ENCODE data around the gene MAMSTR. TPM values are rescaled to one million over a fixed set of nuclear protein-coding genes. Genes with fewer than 3 reads are reported as not detected.

MAMSTR gene
- total and polyA plus RNA-seq, 4 experiments from 2014 or later, result 0.71 to 2.5 (median 1.4) TPM

DNA sequence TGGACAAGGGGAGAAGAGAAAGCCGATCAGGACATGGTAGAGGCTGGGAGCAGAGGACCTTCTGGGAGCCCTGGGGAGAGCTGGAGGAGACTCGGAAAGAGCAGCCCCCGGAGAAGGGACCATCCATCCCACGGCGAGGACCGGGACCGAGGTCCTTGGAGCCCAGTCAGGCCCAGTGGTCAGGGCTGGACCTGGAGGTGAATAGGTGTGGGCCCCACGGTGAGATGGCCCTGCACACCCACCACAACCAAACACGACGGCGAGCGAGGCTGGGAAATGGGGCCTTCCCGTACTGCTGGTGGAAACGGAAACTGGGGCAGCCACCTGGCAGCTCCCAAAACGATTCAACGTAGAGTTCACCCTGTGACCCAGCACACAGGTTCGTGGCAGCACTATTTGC, 43.0 kb downstream of the MAMSTR start:
- Mint-ChIP-seq H3K9me3 (no peaks in the 10 kb centered on the region), H3K36me3 (no peaks in the 10 kb centered on the region), H3K4me1 (peaks cover 5 to 8% (median 6%) of the 10 kb centered on the region in 4 donors), H3K27me3 (no peaks in the 10 kb centered on the region), H3K4me3 (no peak overlapping the region), H3K27ac (no peak overlapping the region)
- POLR2A ChIA-PET (ENCODE audit: partially characterized antibody), result interaction anchor here (0.6 to 3.3 kb wide), 2 partner anchors 31 to 199 kb away, joined by 3 to 25 read pairs; partner anchors contain the start of gene CA11
- Histone ChIP-seq H3K36me3 (ENCODE audit: insufficient read depth, low read length) (no peaks in the 10 kb centered on the region), H3K27me3 (ENCODE audit: insufficient read depth, low read length) (no peaks in the 10 kb centered on the region), H3K4me3 (ENCODE audit: low read length in 2 of 2) (no peak overlapping the region), H3K9me3 (ENCODE audit: control insufficient read depth in 1 of 2, low read length in 2 of 2) (no peaks in the 10 kb centered on the region), H3K27ac (ENCODE audit: low read depth, low read length) (no peak overlapping the region), H3K4me1 (ENCODE audit: insufficient read depth, low read length) (peaks cover 9% of the 10 kb centered on the region)
- CTCF ChIA-PET (ENCODE audit: partially characterized antibody), result interaction anchor here (1.6 to 3.6 kb wide), 6 partner anchors 9 to 166 kb away, joined by 4 to 34 read pairs (median 8); partner anchors contain the start of gene CA11
- no peak for DNase-seq
- intact Hi-C loops (cut with micrococcal nuclease), result no loop called here

DNA sequence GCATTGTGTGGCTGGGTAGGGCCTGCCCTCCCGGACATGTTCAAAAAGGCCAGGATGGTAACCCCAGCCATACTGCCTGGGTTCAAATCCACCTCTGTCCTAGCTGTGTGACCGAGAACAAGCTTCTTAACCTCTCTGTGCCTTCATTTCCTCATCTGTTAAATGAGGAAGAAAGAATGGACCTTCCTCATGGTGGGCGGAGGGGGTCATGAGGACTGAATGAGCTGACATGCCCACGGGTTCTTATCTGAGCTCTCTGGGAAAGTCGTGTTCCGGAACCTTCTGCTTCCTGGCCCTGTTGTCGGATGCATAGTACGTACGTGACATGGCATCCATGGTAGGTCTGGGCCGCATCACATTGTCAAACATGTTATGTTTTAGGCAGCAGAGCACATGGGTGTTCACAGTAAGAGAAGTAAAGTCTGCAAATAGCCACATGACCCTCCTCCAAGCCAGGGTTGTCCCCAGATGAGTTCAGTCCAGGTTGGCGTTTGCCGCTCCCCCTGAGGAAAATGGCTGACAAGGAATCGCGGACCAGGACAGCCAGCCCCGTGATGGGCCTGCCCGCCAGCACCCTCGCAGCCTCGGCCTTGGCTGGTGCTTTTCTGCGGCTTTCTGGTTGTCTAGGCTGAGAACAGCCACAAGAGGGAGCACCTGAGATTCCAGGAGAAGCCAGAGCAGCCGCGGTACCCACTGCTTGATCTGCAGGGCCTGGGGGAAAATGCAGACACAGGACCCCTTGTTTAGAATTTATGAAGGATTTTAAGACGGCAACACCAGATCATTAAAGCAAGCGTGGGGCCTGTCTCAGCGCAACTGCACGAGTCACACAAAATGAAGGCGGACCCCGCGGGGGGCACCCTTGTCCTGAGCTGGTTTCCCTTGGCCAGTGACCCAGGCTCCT, 44.4 kb downstream of the MAMSTR start:
- ChIA-PET CTCF (ENCODE audit: partially characterized antibody) (interaction anchor here (0.7 to 3.6 kb wide), 26 partner anchors 8 to 169 kb away, joined by 3 to 34 read pairs (median 5); partner anchors contain the start of genes CA11 and DBP), POLR2A (ENCODE audit: partially characterized antibody) (interaction anchor here (0.6 to 3.3 kb wide), 6 partner anchors 8 to 77 kb away, joined by 3 to 25 read pairs (median 4); partner anchors contain the start of genes CA11 and DBP)
- Histone ChIP-seq H3K27me3 (ENCODE audit: insufficient read depth, low read length) (no peaks in the 10 kb centered on the region), H3K9me3 (ENCODE audit: control insufficient read depth in 1 of 2, low read length in 2 of 2) (no peaks in the 10 kb centered on the region), H3K4me3 (ENCODE audit: low read length in 2 of 2) (no peak overlapping the region), H3K4me1 (ENCODE audit: insufficient read depth, low read length) (peaks cover 9% of the 10 kb centered on the region), H3K27ac (ENCODE audit: low read depth, low read length) (no peak overlapping the region), H3K36me3 (ENCODE audit: insufficient read depth, low read length) (no peaks in the 10 kb centered on the region)
- Mint-ChIP-seq H3K36me3 (no peaks in the 10 kb centered on the region), H3K4me3 (peak overlapping the region in 1 of 8 donors; percentile 2), H3K27me3 (no peaks in the 10 kb centered on the region), H3K27ac (peak overlapping the region in 3 of 7 donors; percentile 23 to 86 (median 64)), H3K4me1 (peaks cover 5 to 8% (median 6%) of the 10 kb centered on the region in 4 donors), H3K9me3 (no peaks in the 10 kb centered on the region)
- peak; percentile 72 to 80 (median 75) for DNase-seq
- intact Hi-C loops (cut with micrococcal nuclease), result loop anchor here (1.0 to 2.0 kb wide), 3 partner anchors 29 to 167 kb away; partner anchors contain the start of gene CA11

DNA sequence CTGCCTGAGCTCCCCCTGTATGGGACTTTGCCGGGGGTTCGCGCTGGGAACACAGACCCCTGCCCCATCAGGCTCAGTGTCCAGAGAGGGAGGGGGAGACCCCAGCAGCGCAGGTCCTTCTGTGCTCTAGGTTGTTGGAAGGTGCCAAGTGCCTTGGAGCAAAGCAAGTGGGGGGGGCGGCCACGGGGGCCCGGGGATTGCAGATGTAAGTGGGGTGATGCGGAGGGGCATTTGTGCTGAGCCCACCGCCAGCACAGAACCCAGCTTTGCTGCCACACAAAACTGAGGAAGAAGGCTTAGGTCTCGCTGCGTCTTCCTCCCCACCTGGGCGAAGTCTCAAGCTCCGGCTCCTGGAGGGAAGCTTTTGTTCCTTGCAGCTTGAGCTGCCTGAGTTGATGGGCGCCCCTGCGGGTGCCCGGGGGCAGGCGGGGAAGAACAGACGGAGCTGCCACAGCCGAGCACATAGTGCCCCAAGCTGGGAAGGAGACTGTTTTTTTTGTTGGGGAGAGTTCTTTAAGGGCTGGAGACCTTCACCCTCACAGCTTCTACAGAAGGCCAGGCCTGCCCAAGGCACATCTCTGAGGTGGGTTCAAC, 45.2 kb downstream of the MAMSTR start:
- H3K4me1 Mint-ChIP-seq, result peaks cover 7 to 9% (median 8%) of the 10 kb centered on the region in 4 donors
- Histone ChIP-seq H3K4me1 (ENCODE audit: insufficient read depth, low read length) (peaks cover 9% of the 10 kb centered on the region), H3K4me3 (ENCODE audit: low read length in 2 of 2) (no peak overlapping the region), H3K27ac (ENCODE audit: low read depth, low read length) (no peak overlapping the region), H3K27me3 (ENCODE audit: insufficient read depth, low read length) (no peaks in the 10 kb centered on the region), H3K9me3 (ENCODE audit: control insufficient read depth in 1 of 2, low read length in 2 of 2) (no peaks in the 10 kb centered on the region), H3K36me3 (ENCODE audit: insufficient read depth, low read length) (no peaks in the 10 kb centered on the region)
- no peak overlapping the region for H3K4me3 Mint-ChIP-seq
- no peaks in the 10 kb centered on the region for H3K36me3 Mint-ChIP-seq
- no peaks in the 10 kb centered on the region for H3K27me3 Mint-ChIP-seq
- no peak for DNase-seq
- intact Hi-C loops (cut with micrococcal nuclease), result loop anchor here (2.0 kb wide), 1 partner anchor 64 kb away; no protein-coding TSS in a partner anchor
- CTCF ChIA-PET (ENCODE audit: partially characterized antibody), result interaction anchor here (0.6 to 3.6 kb wide), 24 partner anchors 8 to 168 kb away, joined by 3 to 34 read pairs (median 5); partner anchors contain the start of genes CA11 and DBP
- no peak overlapping the region for H3K27ac Mint-ChIP-seq
- H3K9me3 Mint-ChIP-seq, result no peaks in the 10 kb centered on the region
- POLR2A ChIA-PET (ENCODE audit: partially characterized antibody), result interaction anchor here (0.6 to 3.3 kb wide), 6 partner anchors 9 to 78 kb away, joined by 3 to 25 read pairs (median 4); partner anchors contain the start of genes CA11 and DBP

DNA sequence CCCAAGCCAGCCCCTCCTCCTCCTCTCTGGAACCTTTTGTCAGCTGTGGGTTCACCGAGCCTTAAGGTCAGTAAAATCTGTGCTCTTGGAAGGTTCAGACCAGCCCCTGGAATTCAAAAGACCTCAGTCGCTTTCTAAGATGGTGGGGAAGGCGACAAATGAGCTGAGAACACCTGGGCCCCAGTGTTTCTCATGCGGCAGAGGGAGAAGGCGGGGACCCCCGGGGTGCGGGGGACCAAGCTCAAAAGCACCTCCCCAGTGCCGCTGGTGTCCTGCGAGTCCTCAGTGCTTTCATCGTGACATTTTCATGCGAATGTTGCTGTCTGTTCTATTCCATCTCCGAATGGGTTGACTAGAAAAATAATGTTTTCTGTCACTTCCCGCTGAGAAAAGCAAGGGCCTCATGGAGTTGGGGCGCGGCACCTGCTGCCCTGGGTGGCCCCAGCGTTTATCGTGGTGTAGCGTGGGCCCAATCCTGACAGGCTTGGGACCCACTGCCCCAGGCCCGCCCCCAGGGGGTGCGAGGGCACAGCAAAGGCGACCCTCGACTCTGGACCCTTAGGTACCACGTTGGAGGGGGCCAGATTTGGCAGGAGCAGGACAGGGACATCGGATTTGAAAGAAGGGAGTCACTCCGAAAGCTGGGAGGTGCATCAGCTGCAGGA, 46.0 kb downstream of the MAMSTR start:
- CTCF ChIA-PET (ENCODE audit: partially characterized antibody), result interaction anchor here (0.6 to 3.6 kb wide), 12 partner anchors 9 to 116 kb away, joined by 3 to 34 read pairs (median 6); partner anchors contain the start of gene CA11
- POLR2A ChIA-PET (ENCODE audit: partially characterized antibody), result interaction anchor here (1.5 to 3.3 kb wide), 2 partner anchors 28 to 78 kb away, joined by 3 to 25 read pairs; partner anchors contain the start of gene CA11
- no peak for DNase-seq
- H3K4me1 ChIP-seq (ENCODE audit: insufficient read depth, low read length), result peaks cover 9% of the 10 kb centered on the region
- H3K27me3 ChIP-seq (ENCODE audit: insufficient read depth, low read length), result no peaks in the 10 kb centered on the region
- H3K27me3 Mint-ChIP-seq, result no peaks in the 10 kb centered on the region
- intact Hi-C loops (cut with micrococcal nuclease), result loop anchor here (2.0 kb wide), 1 partner anchor 65 kb away; no protein-coding TSS in a partner anchor
- no peak overlapping the region for H3K4me3 ChIP-seq (ENCODE audit: low read length in 2 of 2)
- no peaks in the 10 kb centered on the region for H3K36me3 Mint-ChIP-seq
- H3K4me1 Mint-ChIP-seq, result peaks cover 7 to 9% (median 8%) of the 10 kb centered on the region in 4 donors
- no peaks in the 10 kb centered on the region for H3K36me3 ChIP-seq (ENCODE audit: insufficient read depth, low read length)
- no peak overlapping the region for H3K4me3 Mint-ChIP-seq
- peaks cover 0 to 2% (median 0%) of the 10 kb centered on the region in 8 donors for H3K9me3 Mint-ChIP-seq
- no peak overlapping the region for H3K27ac Mint-ChIP-seq
- no peaks in the 10 kb centered on the region for H3K9me3 ChIP-seq (ENCODE audit: control insufficient read depth in 1 of 2, low read length in 2 of 2)
- no peak overlapping the region for H3K27ac ChIP-seq (ENCODE audit: low read depth, low read length)

DNA sequence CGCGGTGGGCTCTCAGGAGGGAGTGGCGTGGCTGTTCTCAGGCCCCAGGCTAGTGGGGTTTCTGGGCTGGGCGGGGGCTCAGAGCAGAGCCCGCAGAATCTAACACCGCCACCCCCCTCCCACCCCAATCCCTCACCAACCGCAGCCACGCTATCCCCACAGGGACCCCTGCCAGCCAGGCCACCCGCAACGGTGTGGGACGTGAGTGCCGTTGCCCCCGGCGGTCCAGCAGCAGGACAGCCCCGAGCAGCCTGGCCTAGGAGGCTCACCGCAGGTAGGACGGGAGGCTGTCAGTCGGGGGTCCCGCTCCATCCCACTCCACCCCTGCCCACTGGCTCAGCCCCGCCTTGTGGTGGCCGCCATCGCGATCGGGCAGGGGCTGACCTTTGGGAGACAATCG, 46.5 kb downstream of the MAMSTR start, which contains the start of gene NTN5:
TSS of gene NTN5 (minus strand) at position 24 of the 400 bp plus-strand sequence. CDS start 2,031 bp downstream, outside the sequence.
- Mint-ChIP-seq H3K9me3 (peaks cover 0 to 2% (median 0%) of the 10 kb centered on the region in 8 donors), H3K36me3 (no peaks in the 10 kb centered on the region), H3K4me1 (peaks cover 7 to 9% (median 8%) of the 10 kb centered on the region in 4 donors), H3K27me3 (no peaks in the 10 kb centered on the region), H3K4me3 (no peak within 1 kb of the TSS), H3K27ac (peak within 1 kb of the TSS in 1 of 7 donors; percentile 67)
- no peaks in the 10 kb centered on the region for H3K27me3 ChIP-seq (ENCODE audit: insufficient read depth, low read length)
- H3K9me3 ChIP-seq (ENCODE audit: control insufficient read depth in 1 of 2, low read length in 2 of 2), result no peaks in the 10 kb centered on the region
- H3K36me3 ChIP-seq (ENCODE audit: insufficient read depth, low read length), result no peaks in the 10 kb centered on the region
- ChIA-PET CTCF (ENCODE audit: partially characterized antibody) (no interaction called here), POLR2A (ENCODE audit: partially characterized antibody) (no interaction called here)
- no peak within 1 kb of the TSS for H3K4me3 ChIP-seq (ENCODE audit: low read length in 2 of 2)
- H3K27ac ChIP-seq (ENCODE audit: low read depth, low read length), result no peak within 1 kb of the TSS
- H3K4me1 ChIP-seq (ENCODE audit: insufficient read depth, low read length), result peaks cover 9% of the 10 kb centered on the region
- DNase-seq, result no peak
- intact Hi-C loops (cut with micrococcal nuclease), result no loop called here

DNA sequence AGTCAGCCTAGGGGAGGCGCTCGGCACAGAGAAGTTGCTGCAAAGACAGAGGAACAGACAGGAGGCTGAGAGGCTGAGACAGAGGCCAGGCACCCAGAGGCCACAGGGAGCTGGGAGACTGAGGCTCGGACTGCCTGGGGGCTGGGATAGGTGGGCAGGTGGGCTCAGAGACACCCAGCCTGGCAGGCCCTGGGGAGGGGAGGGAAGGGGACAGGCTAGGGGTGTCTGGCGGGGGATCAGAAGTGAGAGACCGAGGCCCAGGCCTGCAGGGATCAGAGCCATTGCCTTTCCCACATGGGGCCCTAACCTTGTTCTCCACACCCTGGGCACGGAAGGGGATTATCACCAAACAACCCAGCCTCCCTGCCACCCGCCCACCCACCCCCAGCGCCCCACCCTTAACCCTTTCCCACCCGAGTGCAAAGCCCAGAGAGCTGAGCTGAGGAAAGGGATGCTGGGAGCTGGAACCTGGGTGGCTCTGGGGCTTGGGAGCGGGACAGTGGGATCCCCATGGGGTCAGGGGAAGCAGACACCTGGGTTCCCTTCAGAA, 48.0 kb downstream of the MAMSTR start:
- Mint-ChIP-seq H3K27ac (no peak overlapping the region), H3K4me3 (no peak overlapping the region), H3K27me3 (no peaks in the 10 kb centered on the region), H3K4me1 (peaks cover 7 to 9% (median 8%) of the 10 kb centered on the region in 4 donors), H3K9me3 (peaks cover 0 to 2% (median 0%) of the 10 kb centered on the region in 8 donors), H3K36me3 (no peaks in the 10 kb centered on the region)
- no peaks in the 10 kb centered on the region for H3K27me3 ChIP-seq (ENCODE audit: insufficient read depth, low read length)
- peaks cover 9% of the 10 kb centered on the region for H3K4me1 ChIP-seq (ENCODE audit: insufficient read depth, low read length)
- POLR2A ChIA-PET (ENCODE audit: partially characterized antibody), result no interaction called here
- CTCF ChIA-PET (ENCODE audit: partially characterized antibody), result no interaction called here
- no peaks in the 10 kb centered on the region for H3K36me3 ChIP-seq (ENCODE audit: insufficient read depth, low read length)
- no peaks in the 10 kb centered on the region for H3K9me3 ChIP-seq (ENCODE audit: control insufficient read depth in 1 of 2, low read length in 2 of 2)
- no peak overlapping the region for H3K4me3 ChIP-seq (ENCODE audit: low read length in 2 of 2)
- DNase-seq, result no peak
- no peak overlapping the region for H3K27ac ChIP-seq (ENCODE audit: low read depth, low read length)
- intact Hi-C loops (cut with micrococcal nuclease), result no loop called here

Data from CD4-positive, alpha-beta memory T cell (primary cell).